ENCODE measurements around the gene GIMAP1. TPM values are rescaled to one million over a fixed set of nuclear protein-coding genes. Genes with fewer than 3 reads are reported as not detected.
"Not testable (repeated sequence)": the region's sequence is repeated elsewhere in the genome, so short reads cannot be mapped to it uniquely, and the experiment has no call there.

GIMAP1 gene
- not detected for polyA plus RNA-seq (2013, experiment 1 of 2; ENCODE audit: insufficient read length)
- polyA plus RNA-seq (2013, experiment 2 of 2; ENCODE audit: insufficient read length) = not detected

DNA sequence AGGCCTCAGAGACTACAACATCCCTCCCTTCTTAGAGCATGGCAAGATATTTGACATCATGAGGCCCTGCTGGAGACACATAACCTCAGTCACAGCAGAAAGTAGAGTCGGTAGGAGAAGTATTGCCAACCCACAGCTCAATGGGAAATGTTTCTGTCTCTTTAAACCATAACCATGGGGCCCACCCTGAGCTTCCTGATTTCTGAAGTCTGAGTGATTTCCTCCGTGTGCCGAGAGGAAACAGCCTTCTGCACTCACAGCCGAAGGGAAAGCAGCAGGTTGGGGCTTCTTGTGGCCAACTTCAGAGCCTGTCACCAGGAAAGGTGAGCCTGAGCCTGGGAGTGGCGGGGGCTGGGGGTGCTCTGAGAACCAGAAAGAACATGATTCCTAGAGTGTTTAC is at the start of gene GIMAP1:
Gene GIMAP1, plus strand, starts transcription at position 246 of the 400 bp plus-strand sequence. CDS start 2,435 bp downstream, outside the sequence.
- no peak for DNase-seq

DNA sequence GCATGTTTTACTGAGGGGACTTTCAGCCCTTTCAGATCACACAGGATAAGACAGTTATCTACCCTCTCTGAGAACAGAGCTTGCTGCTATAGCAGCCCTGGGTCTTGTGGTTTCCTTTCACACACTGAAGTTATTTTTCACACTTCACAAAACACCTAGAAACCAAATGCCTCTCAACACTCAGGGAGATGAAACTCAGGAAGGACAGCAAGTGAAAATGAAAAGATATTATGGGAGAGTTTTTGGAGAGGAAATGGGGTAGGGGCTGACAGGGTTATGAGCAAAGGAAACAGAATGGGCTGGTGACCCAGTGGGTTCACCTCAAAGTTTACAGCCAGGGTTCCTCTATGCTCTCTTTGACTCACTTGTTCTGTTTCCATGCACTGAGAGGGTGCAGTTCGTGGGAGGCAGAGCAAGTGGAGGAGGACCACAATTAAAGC is 47.9 kb upstream of the GIMAP1 start:
- DNase-seq = no peak

GRCh38 chr7:150668977-150669376 is 47.4 kb upstream of the GIMAP1 start:
- DNase-seq = no peak

GRCh38 chr7:150671798-150672585 is 44.4 kb upstream of the GIMAP1 start:
- DNase-seq = not testable (repeated sequence)

- DNase-seq = no peak
Measured at GRCh38 chr7:150675714-150676113, 40.7 kb upstream of the GIMAP1 start.

DNA sequence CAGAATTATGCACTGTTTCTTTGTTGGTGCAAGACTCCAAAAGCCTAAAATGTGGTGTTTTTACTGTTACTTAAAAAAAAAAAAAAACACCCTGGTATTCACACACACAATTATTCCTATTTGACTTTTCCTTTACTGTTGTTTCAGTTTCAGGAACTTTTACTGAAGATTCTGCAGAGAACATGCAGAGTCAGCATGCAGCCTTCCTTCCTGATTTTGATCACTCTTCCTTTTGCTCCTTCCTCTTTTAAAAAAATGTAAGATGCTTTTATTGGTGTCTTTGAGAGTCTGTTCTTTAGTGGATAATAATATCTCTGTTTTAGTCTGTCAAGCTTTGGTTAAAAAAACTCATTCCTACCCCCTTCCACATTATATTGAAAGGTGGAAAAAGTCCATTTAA is 40.1 kb upstream of the GIMAP1 start:
- not testable (repeated sequence) for DNase-seq

DNA sequence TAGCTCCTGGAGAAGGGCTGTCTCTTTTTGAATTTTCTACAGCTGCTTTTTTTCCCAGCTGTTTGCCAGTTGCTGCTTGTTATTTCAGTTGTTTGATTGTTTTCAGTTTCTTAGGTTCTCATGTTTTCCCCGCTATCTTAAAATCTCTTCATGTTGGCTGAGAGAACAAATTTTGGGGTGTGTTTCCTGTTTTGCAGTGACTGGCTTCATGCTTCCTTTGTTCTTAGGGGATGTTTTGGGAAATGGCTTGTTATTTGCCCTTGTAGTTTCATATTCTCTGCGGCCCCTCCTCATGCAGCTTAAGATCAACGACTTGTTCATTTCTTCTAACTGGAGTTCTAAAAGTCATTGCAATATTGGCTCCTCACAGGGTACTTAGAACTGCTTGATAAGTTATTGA is 39.6 kb upstream of the GIMAP1 start:
- not testable (repeated sequence) for DNase-seq

DNA sequence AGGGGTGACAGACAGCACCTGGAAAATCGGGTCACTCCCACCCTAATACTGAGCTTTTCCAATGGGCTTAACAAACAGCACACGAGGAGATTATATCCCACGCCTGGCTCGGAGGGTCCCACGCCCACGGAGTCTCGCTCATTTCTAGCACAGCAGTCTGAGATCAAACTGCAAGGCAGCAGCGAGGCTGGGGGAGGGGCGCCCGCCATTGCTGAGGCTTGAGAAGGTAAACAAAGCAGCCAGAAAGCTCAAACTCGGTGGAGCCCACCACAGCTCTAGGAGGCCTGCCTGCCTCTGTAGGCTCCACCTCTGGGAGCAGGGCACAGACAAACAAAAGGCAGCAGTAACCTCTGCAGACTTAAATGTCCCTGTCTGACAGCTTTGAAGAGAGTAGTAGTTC is 37.8 kb upstream of the GIMAP1 start:
- DNase-seq = not testable (repeated sequence)

- DNase-seq = not testable (repeated sequence)
Measured at GRCh38 chr7:150680364-150680763, 36.0 kb upstream of the GIMAP1 start.

- DNase-seq = peak; percentile 13
Measured at GRCh38 chr7:150685219-150686029, 31.0 kb upstream of the GIMAP1 start, which contains the start of gene GIMAP2. GIMAP2 (plus strand) TSS chr7:150685706; CDS start chr7:150687060, 1,354 bp downstream.

DNA sequence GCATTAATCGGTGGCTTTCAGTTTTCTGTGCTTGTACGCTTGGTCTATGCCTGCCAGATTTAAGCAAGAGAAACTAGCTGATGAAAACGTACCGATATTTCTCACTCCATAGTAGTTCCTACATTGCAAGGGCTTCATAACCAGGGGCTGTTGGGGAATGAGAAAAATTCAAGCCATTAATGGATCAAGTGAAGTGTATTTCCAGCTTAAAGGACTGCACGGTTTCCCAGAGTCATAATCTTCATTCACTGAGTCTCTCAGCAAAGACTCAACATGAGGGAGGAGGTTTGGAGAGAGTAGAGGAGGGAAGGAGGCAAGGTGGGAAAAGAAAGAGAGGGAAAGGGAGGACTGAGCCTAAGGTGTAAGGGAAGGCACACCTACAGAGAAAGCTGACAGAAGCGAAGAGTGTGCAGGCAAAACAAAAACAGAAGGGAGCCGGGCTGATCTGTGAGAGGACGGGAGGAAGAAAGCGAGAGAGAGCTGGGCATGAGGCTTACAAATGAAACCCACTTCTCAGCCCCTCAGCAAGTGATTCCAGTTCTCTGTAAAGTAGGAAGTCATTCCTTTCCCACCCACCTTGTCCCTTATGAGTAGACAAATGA is 30.3 kb upstream of the GIMAP1 start:
- DNase-seq = no peak

- no peak for DNase-seq
Measured at GRCh38 chr7:150688630-150689029, 27.8 kb upstream of the GIMAP1 start.

- DNase-seq = no peak
Measured at GRCh38 chr7:150695654-150696053, 20.8 kb upstream of the GIMAP1 start.

GRCh38 chr7:150703209-150703608 is 13.2 kb upstream of the GIMAP1 start:
- DNase-seq = no peak

- no peak for DNase-seq
Measured at GRCh38 chr7:150715293-150715692, 1.1 kb upstream of the GIMAP1 start.

- no peak for DNase-seq
Measured at GRCh38 chr7:150715738-150716137, 675 bp upstream of the GIMAP1 start.

GRCh38 chr7:150716939-150717338 is 526 bp downstream of the GIMAP1 start:
- DNase-seq = no peak

DNA sequence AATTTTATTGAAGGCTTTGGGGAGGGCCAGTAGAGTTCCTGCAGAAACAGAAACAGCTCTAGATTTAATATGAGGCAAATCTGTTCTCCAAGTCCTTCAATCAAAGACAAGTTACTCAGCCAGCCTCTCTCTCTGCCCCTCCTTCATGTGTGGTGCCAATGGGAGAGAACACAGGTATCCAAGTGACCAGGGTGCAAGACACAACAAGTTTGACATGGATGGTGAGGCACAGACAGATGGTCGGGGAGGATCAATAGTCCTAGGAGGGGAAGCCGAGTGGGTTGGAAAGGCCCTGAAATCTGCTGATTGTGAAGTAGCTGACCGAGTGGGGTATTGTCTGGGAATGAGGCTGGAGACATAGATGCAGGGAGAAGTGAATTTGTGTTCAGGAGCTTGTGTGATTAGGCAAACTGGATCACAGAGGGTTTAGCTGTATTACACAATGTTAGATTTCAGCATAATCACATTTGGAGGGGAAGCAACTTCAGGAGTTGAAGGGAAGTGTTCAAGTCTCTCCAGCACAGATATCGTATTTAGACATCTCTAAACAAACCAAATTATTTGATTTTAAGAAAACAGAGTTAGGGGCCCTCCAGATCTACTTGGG is 1.5 kb downstream of the GIMAP1 start:
- no peak for DNase-seq

DNA sequence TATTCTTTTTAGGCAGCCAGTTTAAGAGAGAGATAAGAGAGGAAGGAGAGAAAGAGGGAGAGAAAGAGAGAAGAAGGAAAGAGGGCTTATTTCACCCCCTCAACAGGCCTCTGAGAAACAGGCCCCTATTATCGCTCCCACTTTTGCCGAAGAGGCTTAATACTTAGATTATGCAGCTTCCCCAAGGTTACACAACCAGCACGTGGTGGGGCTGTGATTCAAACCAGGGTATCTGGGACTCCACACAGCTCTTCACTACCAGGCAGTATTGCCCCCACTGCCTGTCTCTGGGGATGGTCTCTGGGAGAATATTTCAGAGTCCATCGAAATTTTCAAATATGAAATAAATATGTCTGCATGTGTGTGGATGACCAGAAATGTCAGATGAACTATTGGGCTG is 3.0 kb downstream of the GIMAP1 start:
- no peak for DNase-seq

DNA sequence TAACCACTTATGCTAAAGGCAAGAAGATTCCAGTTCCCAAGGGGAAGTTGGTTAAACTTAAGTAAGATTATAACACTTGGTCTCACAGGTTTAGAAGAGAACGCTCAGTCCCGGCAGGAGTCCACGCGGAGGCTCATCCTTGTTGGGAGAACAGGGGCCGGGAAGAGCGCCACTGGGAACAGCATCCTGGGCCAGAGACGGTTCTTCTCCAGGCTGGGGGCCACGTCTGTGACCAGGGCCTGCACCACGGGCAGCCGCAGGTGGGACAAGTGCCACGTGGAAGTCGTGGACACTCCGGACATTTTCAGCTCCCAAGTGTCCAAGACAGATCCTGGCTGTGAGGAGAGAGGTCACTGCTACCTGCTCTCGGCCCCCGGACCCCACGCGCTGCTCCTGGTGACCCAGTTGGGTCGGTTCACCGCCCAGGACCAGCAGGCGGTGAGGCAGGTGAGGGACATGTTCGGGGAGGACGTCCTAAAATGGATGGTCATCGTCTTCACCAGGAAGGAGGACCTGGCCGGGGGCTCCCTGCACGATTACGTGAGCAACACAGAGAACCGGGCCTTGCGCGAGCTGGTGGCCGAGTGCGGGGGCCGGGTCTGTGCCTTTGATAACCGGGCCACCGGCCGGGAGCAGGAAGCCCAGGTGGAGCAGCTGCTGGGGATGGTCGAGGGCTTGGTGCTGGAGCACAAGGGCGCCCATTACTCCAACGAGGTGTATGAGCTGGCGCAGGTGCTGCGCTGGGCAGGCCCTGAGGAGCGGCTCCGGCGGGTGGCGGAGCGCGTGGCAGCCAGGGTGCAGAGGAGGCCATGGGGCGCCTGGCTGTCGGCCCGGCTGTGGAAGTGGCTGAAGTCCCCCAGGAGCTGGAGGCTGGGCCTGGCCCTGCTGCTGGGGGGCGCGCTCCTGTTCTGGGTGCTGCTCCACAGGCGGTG is 3.8 kb downstream of the GIMAP1 start:
- no peak for DNase-seq

DNA sequence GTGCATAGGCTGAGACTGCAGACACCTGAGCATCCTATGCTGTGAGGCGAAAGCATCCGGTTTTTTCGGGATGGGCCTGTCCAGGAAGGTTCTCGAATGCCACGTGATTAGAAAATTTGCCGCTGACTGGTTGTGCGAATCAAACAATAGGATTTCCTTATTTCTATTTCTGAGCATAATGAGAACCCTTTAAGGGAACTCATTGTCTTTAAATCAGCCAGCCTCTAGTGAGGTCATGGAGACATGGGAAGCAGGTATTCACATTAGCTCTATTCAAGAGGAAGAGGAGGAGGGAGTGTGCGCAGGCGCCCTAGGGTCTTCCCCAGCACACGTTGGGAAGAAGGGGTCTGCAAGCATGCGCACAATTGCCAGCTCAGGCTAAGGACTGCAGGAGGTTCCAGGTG is 5.6 kb downstream of the GIMAP1 start:
- no peak for DNase-seq
